NCI-H128 (cell line): ENCODE results near the gene IFT27.

Experiments
- DNase-seq: peaks from one replicate; lab custom pipeline; 2025; ENCODE audit not compliant: unreplicated experiment; lab: John Stamatoyannopoulos, UW

IFT27 gene

DNA sequence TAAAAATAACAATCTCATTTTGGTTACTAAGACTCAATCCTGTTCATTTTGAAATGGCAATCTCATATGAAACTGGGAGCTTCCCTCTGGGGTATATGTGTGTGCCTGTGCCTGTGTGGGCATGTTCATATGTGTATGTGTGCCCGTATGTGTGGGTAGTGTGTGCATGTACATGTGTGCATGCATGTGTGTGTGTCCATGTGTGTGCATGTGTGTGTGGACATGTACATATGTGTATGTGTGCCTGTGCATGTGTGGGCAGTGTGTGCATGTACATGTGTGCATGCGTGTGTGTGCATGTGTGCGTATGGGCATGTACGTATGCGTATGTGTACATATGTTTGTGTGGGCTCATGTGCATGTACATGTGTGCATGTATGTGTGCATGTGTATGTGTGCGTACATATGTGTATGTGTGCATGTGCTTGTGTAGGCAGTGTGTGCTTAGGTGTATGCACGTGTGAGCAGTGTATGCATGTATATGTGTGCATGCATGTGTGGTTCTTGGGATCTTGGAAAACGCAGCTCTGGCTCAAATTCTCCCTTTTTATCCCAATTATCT is 47.9 kb downstream of the IFT27 start:
- DNase-seq, result no peak

DNA sequence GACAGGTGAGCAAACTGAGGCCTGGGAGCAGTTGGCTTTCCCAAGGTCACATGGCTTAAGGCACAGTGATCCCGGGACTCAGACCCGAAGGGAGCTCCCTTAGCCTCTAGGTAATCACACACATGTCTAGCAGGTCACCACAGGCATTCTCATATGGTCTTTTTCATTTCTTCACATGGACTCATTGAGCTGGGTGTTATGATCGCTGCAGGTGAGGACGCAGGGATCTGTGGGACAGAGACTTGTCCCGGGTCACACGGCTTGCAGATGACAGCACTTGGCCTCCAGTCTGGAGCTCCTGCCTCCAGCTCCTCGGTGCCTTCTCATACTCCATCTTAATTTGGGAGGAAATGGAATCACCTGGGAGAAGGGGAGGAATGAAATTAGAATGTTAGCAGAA is 48.8 kb downstream of the IFT27 start:
- DNase-seq, result no peak

DNA sequence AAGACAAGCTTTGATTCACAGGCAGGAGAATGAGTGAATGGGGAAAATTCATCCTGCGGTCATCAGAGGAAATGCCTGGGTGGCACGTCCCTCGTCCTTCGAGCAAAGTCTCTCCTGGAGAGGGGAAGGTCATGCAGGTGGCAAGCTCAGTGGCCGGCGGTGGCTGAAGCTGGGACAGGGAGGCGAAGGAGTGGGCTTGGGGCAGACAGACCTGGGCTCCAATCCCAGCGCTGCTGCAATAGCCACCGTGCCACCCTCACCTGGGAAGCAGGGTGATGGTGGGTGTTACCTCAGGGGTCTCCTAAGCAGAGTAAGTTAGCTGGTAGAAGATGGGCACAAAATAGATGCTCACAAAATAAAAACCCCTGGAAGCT is 49.9 kb downstream of the IFT27 start:
- no peak for DNase-seq

DNA sequence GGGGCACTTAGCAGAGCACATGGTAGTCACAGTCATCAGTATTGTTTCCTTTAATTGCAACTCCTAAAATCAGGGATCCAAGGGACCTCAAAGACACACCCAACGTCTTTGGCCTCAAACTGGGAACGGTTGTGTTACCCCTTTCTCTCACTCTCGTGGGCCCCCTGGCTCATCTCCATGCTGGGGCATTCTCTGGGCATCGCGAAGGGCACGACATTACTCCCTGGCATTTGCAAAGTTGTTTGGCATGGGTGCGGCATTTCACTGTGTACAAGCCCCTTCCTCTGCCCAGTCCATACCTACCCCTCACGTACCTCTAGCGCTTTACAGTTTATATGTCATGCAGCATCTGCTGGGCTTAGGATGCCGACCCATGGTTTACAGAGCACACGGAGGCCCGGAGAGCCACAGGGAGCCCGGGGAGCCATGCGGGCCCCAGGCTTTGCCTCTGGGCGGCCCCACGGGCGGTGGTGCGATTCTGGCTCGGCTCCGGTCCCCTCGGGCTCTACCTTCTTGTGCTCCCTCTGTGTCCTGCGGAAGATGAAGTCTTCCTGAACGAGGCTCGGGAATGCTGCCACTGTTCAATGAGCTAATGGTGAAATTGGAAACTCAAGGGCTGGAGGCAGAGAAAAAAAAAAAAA is 50.4 kb downstream of the IFT27 start:
- DNase-seq, result no peak

DNA sequence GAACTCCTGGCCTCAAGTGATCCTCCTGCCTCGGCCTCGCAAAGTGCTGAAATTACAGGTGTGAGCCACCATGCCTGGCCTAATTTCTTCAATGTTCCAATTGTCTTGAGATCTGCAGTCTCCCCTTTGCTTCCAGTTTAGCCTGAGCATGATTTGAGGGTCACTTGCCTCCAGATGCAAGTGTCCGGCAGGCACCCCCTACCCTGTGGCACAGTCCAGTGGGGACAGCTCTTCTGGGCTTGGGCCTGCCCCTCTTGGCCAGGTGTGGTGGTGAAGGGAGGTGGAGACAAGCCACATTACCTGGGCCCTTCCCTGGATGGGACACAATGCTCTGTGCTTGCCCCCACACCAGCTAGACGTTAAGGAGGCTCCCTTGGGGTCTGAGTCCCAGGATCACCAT is 51.1 kb downstream of the IFT27 start:
- no peak for DNase-seq

DNA sequence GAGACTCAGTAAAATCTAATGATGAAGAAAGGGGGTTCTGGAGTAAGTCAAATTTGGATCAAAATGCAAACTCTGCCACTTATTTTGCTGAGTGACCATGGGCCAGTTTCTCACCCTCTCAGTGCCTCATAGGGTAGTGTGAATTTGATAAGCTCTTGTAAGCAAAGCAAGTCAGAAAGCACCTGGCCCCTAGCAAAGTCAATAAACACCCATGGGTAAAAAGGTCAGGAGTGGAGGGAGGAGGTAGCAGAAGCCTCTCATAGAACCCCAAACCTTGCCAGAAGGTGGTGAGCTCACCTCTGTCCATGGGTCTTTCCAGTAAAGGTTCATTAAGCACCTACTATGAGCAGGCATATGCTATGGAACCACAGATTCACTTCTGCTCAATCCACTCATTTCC is 53.9 kb downstream of the IFT27 start:
- DNase-seq, result no peak

DNA sequence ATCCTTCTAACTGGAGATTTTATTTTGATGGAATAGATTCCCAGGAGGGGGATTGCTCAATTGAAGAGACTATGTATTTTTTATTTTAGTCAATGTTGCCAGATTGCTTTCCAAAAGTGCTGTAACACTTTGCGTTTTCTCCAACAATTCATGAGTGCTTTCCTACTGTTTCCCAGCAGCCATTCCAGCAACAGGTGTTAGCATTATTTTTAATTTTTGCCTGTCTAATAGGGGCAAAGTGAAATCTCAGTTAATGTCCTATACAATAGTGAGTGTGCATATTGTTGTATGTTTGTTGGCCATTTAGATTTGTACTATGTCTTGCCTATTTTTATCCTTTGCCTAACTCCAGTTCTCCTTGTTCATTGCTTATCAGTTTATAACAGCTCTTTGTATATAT is 60.3 kb downstream of the IFT27 start:
- no peak for DNase-seq

DNA sequence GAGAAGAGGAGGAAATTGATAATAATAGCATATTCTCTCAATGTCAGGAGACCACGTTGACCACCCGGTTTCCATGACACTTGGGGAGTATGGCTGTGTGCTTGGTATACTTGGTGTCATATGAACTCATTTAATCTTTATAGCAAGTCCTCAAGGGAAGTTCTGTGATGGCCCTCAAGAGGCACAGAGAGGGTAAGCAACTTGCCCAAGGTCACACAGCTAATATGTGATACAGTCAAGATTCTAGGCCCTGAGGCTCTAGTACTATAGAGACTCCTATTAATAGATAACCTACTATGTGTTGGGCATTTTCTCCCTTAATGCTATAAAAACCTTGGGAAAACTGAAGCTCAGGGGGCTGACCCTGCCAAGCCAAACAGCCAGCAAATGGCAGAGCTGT is 61.8 kb downstream of the IFT27 start:
- no peak for DNase-seq

DNA sequence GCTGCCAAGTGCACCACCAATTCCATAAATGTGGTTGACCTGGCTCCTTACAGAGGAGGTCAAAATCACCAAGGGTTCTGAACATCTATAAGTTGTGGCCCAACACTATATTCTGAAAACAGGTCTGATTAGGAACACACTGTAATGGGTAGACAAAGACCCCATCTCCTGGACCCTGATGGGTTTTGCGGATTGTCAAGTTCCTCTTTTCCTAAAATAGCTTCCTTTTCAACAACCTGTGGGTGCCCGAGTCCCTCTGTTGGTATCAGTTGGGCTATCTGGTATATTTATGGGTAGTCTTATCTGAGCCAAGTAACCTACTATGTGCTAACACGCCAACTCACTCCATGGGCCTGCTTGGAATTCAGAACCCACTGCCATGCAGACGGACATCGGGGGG is 62.5 kb downstream of the IFT27 start:
- DNase-seq, result no peak
